Activated CD4-positive, CD25-positive, alpha-beta regulatory T cell treated with anti-CD3 and anti-CD28 coated beads, Interleukin-2, amount 50 U/mL, for 24 hours (primary cell): ENCODE results near the gene TIE1.

ENCODE experiments used
- ATAC-seq, 2 donors: fragments of 150-1000 bp; cut with Tn5 transposase; one replicate each; pipeline ENCODE4 v1.10.0; 2021; ENCODE audit warnings: mild to moderate bottlenecking in 1 of 2, moderate library complexity in 1 of 2

Gene TIE1

DNA sequence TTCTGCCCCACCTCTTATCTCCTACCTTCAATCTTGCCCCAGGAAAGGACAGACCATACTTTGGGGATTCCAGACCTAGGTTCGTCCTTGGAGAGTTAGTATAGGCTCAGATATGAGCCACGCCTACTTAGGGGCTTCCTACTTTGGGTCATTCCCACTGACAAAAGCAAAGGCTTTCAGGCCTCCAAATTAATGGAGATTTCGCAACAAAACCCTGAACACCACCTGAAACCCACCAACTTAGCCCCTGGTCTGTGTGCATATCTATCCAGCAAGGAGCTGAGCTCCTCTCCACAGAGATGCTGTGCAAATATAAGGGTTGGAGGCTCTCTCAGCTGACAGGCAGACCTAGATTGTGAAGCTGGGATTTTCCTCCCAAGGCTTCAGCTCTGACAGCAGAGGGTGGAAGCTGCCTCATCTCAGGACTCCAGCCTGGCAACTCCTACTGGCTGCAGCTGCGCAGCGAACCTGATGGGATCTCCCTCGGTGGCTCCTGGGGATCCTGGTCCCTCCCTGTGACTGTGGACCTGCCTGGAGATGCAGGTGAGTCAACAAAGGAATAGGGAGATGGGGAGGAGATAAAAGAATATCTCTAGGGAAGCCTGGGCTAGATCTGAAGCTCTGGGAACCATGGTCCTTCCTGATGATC, 38.9 kb downstream of the TIE1 start:
- no peak for ATAC-seq

GRCh38 chr1:43340559-43340958, 39.8 kb downstream of the TIE1 start:
- ATAC-seq: no peak

DNA sequence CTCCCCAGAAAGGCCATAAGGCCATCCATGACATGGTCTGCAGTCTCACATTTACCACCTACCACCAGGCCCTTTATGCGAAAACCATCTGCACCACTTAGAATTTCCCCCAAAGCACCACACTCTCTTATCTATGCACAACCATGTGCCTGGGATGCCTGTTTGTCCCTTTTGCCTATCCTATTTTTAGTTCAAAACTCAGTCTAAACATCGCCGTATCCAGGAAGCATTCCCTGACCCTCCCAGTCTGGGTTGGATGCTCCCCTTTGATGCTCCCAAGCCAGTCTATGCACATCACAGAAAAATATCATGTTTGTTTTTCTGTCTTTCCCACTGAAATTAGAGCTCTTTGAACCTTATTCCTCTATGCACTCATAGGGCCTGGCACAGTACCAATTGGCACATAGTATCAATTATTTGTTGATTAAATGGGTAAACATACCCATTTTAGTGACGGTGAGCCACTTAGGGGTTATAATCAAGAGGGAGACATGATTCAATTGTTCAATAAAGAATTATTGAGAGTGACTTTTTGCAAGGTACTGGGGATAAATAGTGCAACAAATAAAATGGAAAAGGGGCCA, 43.6 kb downstream of the TIE1 start:
- no peak for ATAC-seq

DNA sequence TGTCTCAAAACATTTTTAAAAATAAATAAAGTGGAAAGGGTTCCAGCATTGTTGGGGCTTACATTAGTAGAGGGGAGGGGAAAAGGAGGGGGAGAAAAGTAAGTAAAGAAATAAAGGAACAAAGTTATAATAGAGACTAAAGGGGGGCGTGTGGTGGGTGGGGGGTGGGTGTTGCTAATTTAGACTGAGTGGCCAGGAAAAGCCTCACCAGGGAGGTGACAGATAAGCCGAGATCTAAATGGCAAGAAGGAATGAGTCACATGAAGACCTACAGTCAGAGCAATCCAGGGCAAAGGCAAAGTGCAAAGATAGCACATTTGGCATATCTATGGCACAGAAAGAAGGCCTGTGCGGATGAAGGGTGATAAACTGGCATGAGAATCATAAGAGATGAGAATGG, 44.3 kb downstream of the TIE1 start:
- ATAC-seq: no peak

- ATAC-seq: no peak
Observed at GRCh38 chr1:43346636-43347035, 45.9 kb downstream of the TIE1 start.

GRCh38 chr1:43348343-43348808, 47.6 kb downstream of the TIE1 start:
- ATAC-seq: no peak

DNA sequence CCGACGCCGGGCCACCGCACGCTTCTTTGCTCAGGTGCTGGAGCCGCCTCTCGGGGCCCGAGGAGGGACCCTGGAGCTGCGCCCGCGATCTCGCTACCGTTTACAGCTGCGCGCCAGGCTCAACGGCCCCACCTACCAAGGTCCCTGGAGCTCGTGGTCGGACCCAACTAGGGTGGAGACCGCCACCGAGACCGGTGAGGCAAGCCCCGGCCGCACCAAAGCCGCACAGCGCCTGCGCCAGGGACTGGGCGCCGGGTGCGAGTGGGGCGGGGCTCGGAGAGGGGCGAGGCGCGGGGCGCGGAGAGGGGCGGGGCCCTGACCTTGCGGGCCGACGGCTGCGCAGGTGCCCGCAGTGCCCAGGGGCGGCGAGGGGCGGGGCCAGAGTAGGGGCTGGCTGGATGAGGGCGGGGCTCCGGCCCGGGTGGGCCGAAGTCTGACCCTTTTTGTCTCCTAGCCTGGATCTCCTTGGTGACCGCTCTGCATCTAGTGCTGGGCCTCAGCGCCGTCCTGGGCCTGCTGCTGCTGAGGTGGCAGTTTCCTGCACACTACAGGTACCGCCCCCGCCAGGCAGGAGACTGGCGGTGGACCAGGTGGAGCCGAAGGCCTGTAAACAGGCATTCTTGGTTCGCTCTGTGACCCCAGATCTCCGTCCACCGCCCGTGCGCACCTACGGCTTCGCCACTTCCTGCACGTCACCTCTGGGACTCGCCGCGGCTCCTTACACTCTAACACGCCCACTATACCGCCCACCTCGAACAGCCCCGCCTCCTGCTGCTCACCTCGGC, 48.2 kb downstream of the TIE1 start:
- peak; percentile 77 to 78 for ATAC-seq

DNA sequence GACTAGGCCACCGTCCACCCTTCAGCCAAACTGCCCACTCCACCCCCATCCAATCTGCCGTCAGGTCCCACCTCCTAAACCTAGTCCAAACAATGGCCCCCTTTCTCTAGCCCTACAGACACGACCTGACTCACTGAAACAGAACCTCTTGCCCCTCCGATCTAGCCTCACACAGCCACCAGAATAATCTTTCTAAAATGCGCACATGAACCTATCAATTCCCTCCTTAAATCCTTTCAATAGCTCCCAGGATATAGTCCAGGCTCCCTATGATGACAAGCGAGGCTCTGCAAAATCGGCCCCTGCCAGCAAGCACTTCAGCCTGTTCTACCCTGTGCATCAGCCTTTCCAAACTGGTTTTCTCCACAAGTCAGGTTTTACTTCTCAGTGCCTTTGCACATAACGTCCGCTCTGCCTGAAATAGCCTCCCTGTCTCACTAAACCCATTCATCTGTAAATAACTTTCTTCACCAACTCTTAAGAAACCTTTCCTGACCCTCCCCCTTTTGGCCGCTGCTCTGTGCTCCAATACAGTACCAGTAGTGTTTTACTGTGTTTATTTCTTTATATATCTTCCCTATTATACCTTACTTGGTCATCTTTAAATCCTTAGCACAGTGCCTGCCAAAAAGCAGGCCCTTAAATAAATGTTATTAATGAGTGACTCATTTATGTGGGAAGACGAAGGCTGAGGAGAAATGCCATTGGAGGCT, 49.0 kb downstream of the TIE1 start:
- no peak for ATAC-seq

DNA sequence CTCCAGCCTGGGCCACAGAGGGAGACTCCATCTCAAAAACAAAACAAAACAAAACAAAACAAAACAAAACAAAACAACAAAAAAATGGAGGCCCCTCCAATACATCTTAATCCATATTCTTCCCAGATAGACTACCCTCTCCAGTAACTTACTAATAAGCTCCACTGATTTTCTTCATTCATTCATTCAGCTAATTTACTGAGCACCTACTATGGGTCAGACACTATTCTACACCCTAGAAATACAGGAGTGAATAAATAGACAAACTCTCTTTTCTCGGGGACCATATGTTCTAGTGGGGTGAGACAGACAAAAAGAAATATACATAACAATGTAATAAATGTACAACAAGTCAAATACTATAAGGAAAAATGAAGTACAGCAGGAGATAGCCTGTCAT, 50.2 kb downstream of the TIE1 start:
- ATAC-seq: no peak

- no peak for ATAC-seq
Observed at GRCh38 chr1:43351421-43352350, 50.9 kb downstream of the TIE1 start.

- no peak for ATAC-seq
Observed at GRCh38 chr1:43352351-43352705, 51.5 kb downstream of the TIE1 start.

DNA sequence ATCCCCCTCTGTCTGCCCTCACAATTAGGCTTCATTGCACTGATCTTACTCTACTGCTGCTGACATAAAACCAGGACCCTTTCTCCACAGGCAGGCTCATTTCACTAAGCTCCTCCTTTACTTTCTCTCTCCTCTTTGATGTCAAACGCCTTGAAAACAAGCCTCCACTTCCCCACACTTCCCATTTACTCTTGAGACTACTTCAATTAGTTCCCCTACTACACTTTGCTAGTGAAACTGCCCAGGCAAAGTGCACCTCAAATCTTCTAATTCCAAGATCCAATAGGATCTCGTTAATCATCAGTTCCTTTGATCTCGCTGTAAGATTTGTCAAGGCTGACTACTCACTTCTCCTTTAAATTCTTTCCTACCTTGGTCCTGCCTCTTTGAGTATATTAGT, 52.1 kb downstream of the TIE1 start:
- ATAC-seq: no peak

DNA sequence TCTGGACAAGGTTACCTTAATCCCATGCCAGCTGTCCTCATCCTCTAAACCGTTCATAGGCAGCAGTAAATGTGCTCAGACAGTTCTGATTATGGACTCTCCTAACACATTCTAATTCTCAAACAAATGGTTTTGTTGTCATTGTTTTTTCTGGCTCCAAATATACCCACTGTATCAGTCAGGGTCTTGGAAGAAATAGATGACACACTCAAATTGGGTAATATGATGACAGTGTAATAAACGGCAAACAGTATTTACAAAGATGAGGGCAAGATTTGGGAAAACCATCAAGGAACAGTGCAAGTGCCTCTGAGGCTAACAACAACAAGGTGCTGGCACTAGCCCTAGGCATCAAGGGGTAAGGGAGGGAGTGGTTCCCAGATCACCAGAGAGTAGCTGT, 53.7 kb downstream of the TIE1 start:
- ATAC-seq: no peak

- no peak for ATAC-seq
Observed at GRCh38 chr1:43354936-43355335, 54.2 kb downstream of the TIE1 start.

DNA sequence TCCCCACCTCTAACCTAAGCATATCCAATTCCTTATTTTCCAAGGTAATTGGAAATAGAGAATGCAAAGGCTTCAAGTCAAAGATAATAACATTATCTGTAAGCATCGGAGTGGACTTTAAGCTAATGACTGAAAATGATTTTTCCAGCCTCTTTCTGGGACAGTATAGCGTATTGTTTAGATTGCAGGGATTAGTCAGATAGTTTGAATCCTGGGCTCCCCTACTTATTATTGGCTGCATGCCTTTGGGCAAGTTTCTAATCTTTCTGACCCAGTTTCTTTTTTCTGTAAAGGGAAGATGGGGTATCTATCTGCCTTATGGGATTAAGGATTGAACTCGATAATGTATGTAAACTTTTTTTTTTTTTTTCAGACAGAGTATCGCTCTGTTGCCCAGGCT, 56.5 kb downstream of the TIE1 start:
- no peak for ATAC-seq

- ATAC-seq: no peak
Observed at GRCh38 chr1:43358121-43358745, 57.5 kb downstream of the TIE1 start.

GRCh38 chr1:43358746-43359693, 58.2 kb downstream of the TIE1 start, which contains the start of gene CDC20:
Gene CDC20 (plus strand): TSS chr1:43358981. CDS start chr1:43359216, 235 bp downstream.
- peak; percentile 98 to 99 for ATAC-seq

DNA sequence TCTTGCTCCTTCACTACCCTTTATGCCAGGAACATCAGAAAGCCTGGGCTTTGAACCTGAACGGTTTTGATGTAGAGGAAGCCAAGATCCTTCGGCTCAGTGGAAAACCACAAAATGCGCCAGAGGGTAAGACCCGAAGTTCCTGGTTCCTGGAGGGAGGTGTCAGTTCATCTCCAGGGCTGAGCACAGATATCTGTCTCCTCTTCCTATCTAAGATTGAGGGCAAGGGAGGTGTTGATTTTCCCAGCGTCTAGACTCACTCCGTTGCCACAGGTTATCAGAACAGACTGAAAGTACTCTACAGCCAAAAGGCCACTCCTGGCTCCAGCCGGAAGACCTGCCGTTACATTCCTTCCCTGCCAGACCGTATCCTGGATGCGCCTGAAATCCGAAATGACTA, 58.9 kb downstream of the TIE1 start:
- ATAC-seq: no peak

GRCh38 chr1:43360616-43361015, 59.8 kb downstream of the TIE1 start:
- ATAC-seq: no peak

GRCh38 chr1:43363283-43363934, 62.6 kb downstream of the TIE1 start:
- no peak for ATAC-seq
